Peyer's patch (tissue), 4 donors: Measurements from ENCODE around the gene BANK1. TPM values are rescaled to one million over a fixed set of nuclear protein-coding genes. Genes with fewer than 3 reads are reported as not detected.
A peak's percentile ranks its signal among the peaks of the same experiment; 100 is the strongest.

Experiments used
- DNase-seq, 3 donors: peaks; one replicate each; pipeline ENCODE4 v3.0.0-alpha.2; 2017 to 2019
- H3K27ac ChIP-seq, 4 donors: fragments of 200-600 bp; sonication (generic); one replicate each; pipeline ENCODE4 v1.5.1; 2016 to 2019
- H3K27me3 ChIP-seq, 2 donors: fragments of 200-600 bp; sonication (generic); one replicate each; pipeline ENCODE4 v1.5.1; 2019
- H3K36me3 ChIP-seq, 3 donors: fragments of 200-600 bp; sonication (generic); one replicate each; pipeline ENCODE4 v1.5.1; 2016 to 2019
- H3K4me1 ChIP-seq, 4 donors: fragments of 200-600 bp; sonication (generic); one replicate each; pipeline ENCODE4 v1.5.1; 2016 to 2019
- H3K4me3 ChIP-seq, 4 donors: fragments of 200-600 bp; sonication (generic); 1 replicate in 3 of 4; 2 replicates in 1 of 4; pipeline ENCODE4 v1.5.1; 2016 to 2019; ENCODE audit warnings: mild to moderate bottlenecking in 1 of 4
- H3K9me3 ChIP-seq, 4 donors: fragments of 200-600 bp; sonication (generic); one replicate each; pipeline ENCODE4 v1.5.1; 2016 to 2019; ENCODE audit warnings: mild to moderate bottlenecking in 1 of 4
- POLR2A ChIP-seq, 2 donors: fragments of 450-650 bp; IDR thresholded peaks; one replicate each; pipeline ENCODE4 v1.5.1; 2017; ENCODE audit warnings: antibody characterized with exemption in 2 of 2, mild to moderate bottlenecking in 2 of 2, moderate library complexity in 2 of 2
- total RNA-seq, 4 donors: library from RNA; depleted of rRNA; stranded (reverse); fragments of >200 nt; gene quantifications; one replicate each; pipeline ENCODE4 v1.1.0, GENCODE V29; 2016
- TF ChIP-seq, protein P1 (sequence below), 6 experiments: fragments of 450-650 bp in 4 of 6; fragments of 200-600 bp in 2 of 6; sonication (generic) in 1 of 6; IDR thresholded peaks; one replicate each; pipeline ENCODE4 v1.5.1; 2017 to 2019; ENCODE audit warnings: antibody characterized with exemption in 6 of 6, mild to moderate bottlenecking in 3 of 6, moderate library complexity in 1 of 6

The BANK1 gene, protein sequence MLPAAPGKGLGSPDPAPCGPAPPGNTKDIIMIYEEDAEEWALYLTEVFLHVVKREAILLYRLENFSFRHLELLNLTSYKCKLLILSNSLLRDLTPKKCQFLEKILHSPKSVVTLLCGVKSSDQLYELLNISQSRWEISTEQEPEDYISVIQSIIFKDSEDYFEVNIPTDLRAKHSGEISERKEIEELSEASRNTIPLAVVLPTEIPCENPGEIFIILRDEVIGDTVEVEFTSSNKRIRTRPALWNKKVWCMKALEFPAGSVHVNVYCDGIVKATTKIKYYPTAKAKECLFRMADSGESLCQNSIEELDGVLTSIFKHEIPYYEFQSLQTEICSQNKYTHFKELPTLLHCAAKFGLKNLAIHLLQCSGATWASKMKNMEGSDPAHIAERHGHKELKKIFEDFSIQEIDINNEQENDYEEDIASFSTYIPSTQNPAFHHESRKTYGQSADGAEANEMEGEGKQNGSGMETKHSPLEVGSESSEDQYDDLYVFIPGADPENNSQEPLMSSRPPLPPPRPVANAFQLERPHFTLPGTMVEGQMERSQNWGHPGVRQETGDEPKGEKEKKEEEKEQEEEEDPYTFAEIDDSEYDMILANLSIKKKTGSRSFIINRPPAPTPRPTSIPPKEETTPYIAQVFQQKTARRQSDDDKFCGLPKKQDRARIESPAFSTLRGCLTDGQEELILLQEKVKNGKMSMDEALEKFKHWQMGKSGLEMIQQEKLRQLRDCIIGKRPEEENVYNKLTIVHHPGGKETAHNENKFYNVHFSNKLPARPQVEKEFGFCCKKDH
- total RNA-seq = 100 to 1,000 TPM in 1 of 4 donors, 10 to 100 TPM in 1, 1 to 10 TPM in 1, under 1 TPM in 1; 0.53 to 351 (median 7.9) TPM

DNA sequence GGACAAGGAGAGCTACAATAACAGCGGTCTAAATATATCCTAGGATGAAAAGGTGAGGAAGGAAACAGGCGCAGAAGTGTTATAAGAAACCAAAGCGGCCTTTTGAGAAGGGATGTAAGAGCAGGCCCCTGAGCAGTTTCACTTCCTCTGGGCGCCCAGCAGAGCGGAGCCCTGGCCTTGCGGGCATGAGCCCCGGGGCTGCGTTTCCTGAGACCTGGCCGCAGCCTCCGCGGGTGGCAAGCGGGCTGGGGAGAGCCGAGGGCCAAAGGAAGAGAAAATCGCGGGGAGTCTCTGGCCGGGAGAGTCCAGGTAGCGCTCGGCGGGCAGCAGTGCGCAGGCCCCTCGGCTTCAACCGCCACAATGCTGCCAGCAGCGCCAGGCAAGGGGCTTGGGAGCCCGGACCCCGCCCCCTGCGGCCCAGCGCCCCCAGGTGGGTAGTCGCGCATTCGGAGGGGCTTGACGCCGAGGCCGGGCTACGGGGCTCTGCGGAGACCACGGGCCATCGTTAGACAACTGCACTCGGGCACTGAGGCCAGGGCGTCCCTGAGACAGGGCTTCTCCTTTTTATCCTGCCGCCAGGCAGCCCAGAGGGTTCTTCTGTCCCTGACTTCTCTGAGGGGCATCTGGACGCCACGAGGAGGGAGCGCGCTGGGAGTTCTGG lies at the start of gene BANK1:
Gene BANK1 (plus strand): TSS at position 210 of the 661 bp plus-strand sequence. CDS start 151 bp downstream, at position 361.
- Histone ChIP-seq H3K36me3 (no peaks in the 10 kb centered on the region), H3K9me3 (no peaks in the 10 kb centered on the region), H3K4me3 (peak within 1 kb of the TSS; percentile 65 to 76 (median 68)), H3K27me3 (no peaks in the 10 kb centered on the region), H3K27ac (peak within 1 kb of the TSS in 3 of 4 donors; percentile 10 to 94 (median 86)), H3K4me1 (peaks cover 0 to 6% (median 0%) of the 10 kb centered on the region in 4 donors)
- DNase-seq = peak; percentile 60 to 91 (median 84)
- TF ChIP-seq POLR2A (IDR thresholded peaks at IDR 0.05) = no peak
- TF ChIP-seq, protein P1, sequence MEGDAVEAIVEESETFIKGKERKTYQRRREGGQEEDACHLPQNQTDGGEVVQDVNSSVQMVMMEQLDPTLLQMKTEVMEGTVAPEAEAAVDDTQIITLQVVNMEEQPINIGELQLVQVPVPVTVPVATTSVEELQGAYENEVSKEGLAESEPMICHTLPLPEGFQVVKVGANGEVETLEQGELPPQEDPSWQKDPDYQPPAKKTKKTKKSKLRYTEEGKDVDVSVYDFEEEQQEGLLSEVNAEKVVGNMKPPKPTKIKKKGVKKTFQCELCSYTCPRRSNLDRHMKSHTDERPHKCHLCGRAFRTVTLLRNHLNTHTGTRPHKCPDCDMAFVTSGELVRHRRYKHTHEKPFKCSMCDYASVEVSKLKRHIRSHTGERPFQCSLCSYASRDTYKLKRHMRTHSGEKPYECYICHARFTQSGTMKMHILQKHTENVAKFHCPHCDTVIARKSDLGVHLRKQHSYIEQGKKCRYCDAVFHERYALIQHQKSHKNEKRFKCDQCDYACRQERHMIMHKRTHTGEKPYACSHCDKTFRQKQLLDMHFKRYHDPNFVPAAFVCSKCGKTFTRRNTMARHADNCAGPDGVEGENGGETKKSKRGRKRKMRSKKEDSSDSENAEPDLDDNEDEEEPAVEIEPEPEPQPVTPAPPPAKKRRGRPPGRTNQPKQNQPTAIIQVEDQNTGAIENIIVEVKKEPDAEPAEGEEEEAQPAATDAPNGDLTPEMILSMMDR (IDR thresholded peaks at IDR 0.05) = peak in 1 of 6 experiments; percentile 21

DNA sequence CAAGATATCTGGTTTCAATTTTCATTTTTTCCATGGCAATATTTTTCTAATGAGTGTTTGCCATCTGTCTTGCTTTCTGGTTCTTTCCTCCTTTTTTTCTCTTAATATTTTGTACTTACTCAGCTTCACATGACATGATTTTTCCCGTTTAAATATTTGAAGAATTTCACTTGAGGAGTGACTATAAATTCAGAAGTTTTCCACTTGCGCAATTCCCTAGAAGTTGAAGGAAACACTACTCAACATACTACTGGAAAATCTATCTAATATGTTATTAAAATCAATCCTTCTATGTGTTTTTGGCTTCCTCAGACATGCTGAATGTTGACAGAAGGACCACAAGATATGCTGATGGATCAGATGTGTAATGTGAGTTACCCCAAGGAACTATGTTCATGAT lies 36.8 kb upstream of the BANK1 start:
- no peak for TF ChIP-seq POLR2A (IDR thresholded peaks at IDR 0.05)
- TF ChIP-seq, protein P1 (IDR thresholded peaks at IDR 0.05) = no peak
- H3K36me3 ChIP-seq = no peaks in the 10 kb centered on the region
- DNase-seq = no peak
- H3K4me3 ChIP-seq = no peak overlapping the region
- H3K9me3 ChIP-seq = no peaks in the 10 kb centered on the region
- no peak overlapping the region for H3K27ac ChIP-seq
- no peaks in the 10 kb centered on the region for H3K4me1 ChIP-seq
- no peaks in the 10 kb centered on the region for H3K27me3 ChIP-seq

DNA sequence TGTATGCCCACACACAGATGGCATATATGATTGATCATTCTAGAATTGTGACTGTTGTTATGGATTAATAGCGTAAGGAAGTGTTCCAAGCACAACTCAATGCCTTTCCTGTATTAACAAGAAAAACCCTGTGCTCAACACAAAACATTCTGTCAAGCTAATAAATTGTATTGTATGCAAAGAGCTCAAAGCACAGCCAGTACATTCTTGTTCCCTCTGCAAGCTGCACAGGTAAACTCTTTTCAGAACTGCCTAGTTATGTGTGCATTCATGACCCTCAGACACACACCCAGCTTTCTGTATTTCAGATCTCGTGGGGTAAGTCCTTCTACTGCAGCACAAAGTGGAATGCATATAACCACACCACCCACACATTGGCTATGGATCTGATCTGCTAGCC lies 34.3 kb upstream of the BANK1 start:
- no peak overlapping the region for H3K4me3 ChIP-seq

DNA sequence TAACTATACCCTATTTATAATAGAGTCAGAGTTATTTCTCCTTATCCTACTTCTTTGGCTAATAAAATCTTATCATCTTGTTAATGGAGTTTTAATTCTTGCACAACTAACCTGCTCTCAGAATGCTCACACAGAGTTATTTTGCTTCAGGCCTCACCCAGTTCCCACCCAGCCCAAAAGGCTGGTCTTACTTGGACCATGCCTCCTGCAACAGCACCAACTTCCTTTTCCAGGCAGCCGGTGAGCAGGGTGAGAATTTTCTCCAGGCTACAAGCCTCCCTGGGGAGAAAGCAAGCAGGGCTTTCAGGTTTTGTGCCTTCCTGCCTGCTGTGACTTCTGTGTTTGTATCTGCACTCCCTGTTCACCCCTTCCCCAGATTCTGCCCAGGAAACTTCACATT lies 29.1 kb upstream of the BANK1 start:
- TF ChIP-seq, protein P1 (IDR thresholded peaks at IDR 0.05) = no peak
- no peak for TF ChIP-seq POLR2A (IDR thresholded peaks at IDR 0.05)
- H3K4me3 ChIP-seq = no peak overlapping the region
- no peaks in the 10 kb centered on the region for H3K27me3 ChIP-seq
- no peak for DNase-seq
- H3K9me3 ChIP-seq = no peaks in the 10 kb centered on the region
- H3K27ac ChIP-seq = no peak overlapping the region
- H3K4me1 ChIP-seq = no peaks in the 10 kb centered on the region
- H3K36me3 ChIP-seq = no peaks in the 10 kb centered on the region

More for the DNA sequence above, 34.3 kb upstream of the BANK1 start:
- Histone ChIP-seq H3K27ac (no peak overlapping the region), H3K9me3 (no peaks in the 10 kb centered on the region), H3K4me1 (no peaks in the 10 kb centered on the region), H3K27me3 (no peaks in the 10 kb centered on the region), H3K36me3 (no peaks in the 10 kb centered on the region)
- DNase-seq = no peak
- TF ChIP-seq POLR2A (IDR thresholded peaks at IDR 0.05) = no peak
- TF ChIP-seq, protein P1 (IDR thresholded peaks at IDR 0.05) = no peak

DNA sequence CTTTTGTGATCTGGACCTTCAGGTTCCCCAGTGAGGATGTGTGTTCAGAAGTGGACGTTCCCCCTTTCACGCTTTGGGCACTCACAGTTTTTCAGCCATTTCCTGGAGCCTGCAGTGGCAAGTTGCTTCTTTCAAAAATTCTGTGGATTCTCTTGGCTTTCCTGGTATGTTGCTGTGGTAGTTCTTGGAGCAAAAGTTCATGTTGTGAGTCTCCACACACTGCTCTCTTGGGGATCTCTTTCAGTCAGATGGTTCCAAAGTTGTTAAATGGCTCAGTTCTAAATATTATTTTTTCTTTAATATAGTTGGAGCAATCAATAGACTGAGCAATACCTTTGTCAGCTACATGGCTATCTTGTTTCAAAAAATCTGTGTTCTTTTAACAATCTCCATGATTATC lies 28.5 kb upstream of the BANK1 start:
- Histone ChIP-seq H3K27ac (no peak overlapping the region), H3K36me3 (no peaks in the 10 kb centered on the region), H3K4me3 (no peak overlapping the region), H3K9me3 (no peaks in the 10 kb centered on the region), H3K27me3 (no peaks in the 10 kb centered on the region), H3K4me1 (no peaks in the 10 kb centered on the region)
- no peak for TF ChIP-seq POLR2A (IDR thresholded peaks at IDR 0.05)
- TF ChIP-seq, protein P1 (IDR thresholded peaks at IDR 0.05) = no peak
- no peak for DNase-seq
